Effector memory CD8-positive, alpha-beta T cell (primary cell): ENCODE results near the gene MTHFSD.

ENCODE experiments used
- ATAC-seq: fragments of 150-1000 bp; cut with Tn5 transposase; replicated peaks from 2 replicates; pipeline ENCODE4 v1.10.0; 2021; ENCODE audit warnings: mild to moderate bottlenecking, moderate library complexity
- DNase-seq, 3 experiments: peaks; one replicate each; pipeline ENCODE4 v3.0.0; 2021
- H3K27ac Mint-ChIP-seq, 2 donors: one replicate each; pipeline ENCODE4 v1.8.0; 2022; ENCODE audit warnings: mild to moderate bottlenecking in 2 of 2, mixed read lengths in 2 of 2, moderate library complexity in 2 of 2
- H3K27me3 Mint-ChIP-seq, 2 donors: one replicate each; pipeline ENCODE4 v1.8.0; 2022; ENCODE audit warnings: mixed read lengths in 2 of 2
- H3K36me3 Mint-ChIP-seq: one replicate; pipeline ENCODE4 v1.8.0; 2022; ENCODE audit warnings: mild to moderate bottlenecking, moderate library complexity, mixed read lengths; ENCODE audit not compliant: insufficient read depth
- H3K4me1 Mint-ChIP-seq, 2 donors: one replicate each; pipeline ENCODE4 v1.8.0; 2022; ENCODE audit warnings: low read depth in 2 of 2, mixed read lengths in 2 of 2
- H3K4me3 Mint-ChIP-seq, 2 donors: one replicate each; pipeline ENCODE4 v1.8.0; 2022; ENCODE audit warnings: mild to moderate bottlenecking in 2 of 2, mixed read lengths in 2 of 2, moderate library complexity in 2 of 2
- H3K9me3 Mint-ChIP-seq, 2 donors: one replicate each; pipeline ENCODE4 v1.8.0; 2022; ENCODE audit warnings: mixed read lengths in 2 of 2

MTHFSD gene

GRCh38 chr16:86531191-86531545, 23.9 kb downstream of the MTHFSD start:
- Mint-ChIP-seq H3K9me3 (no peaks in the 10 kb centered on the region), H3K4me3 (no peak overlapping the region), H3K27me3 (no peaks in the 10 kb centered on the region), H3K27ac (no peak overlapping the region), H3K4me1 (peaks cover 0 to 3% of the 10 kb centered on the region in 2 donors), H3K36me3 (peaks cover 3% of the 10 kb centered on the region)
- DNase-seq (no peak), ATAC-seq (no peak)

GRCh38 chr16:86530251-86531190, 24.5 kb downstream of the MTHFSD start:
- no peak overlapping the region for H3K4me3 Mint-ChIP-seq
- no peaks in the 10 kb centered on the region for H3K27me3 Mint-ChIP-seq
- H3K36me3 Mint-ChIP-seq = peaks cover 3% of the 10 kb centered on the region
- no peak overlapping the region for H3K27ac Mint-ChIP-seq
- H3K4me1 Mint-ChIP-seq = peaks cover 0 to 3% of the 10 kb centered on the region in 2 donors
- H3K9me3 Mint-ChIP-seq = no peaks in the 10 kb centered on the region
- no peak for ATAC-seq
- no peak for DNase-seq

GRCh38 chr16:86529160-86529559, 25.9 kb downstream of the MTHFSD start:
- ATAC-seq (no peak), DNase-seq (no peak)
- H3K27ac Mint-ChIP-seq = no peak overlapping the region
- H3K36me3 Mint-ChIP-seq = peaks cover 3% of the 10 kb centered on the region
- H3K4me1 Mint-ChIP-seq = peaks cover 0 to 3% of the 10 kb centered on the region in 2 donors
- no peak overlapping the region for H3K4me3 Mint-ChIP-seq
- no peaks in the 10 kb centered on the region for H3K9me3 Mint-ChIP-seq
- no peaks in the 10 kb centered on the region for H3K27me3 Mint-ChIP-seq

- peaks cover 0 to under 1% of the 10 kb centered on the region in 2 donors for H3K27me3 Mint-ChIP-seq
- peaks cover 3% of the 10 kb centered on the region for H3K36me3 Mint-ChIP-seq
- ATAC-seq = no peak
Measured at GRCh38 chr16:86528061-86528929, 26.7 kb downstream of the MTHFSD start.

GRCh38 chr16:86527366-86527765, 27.7 kb downstream of the MTHFSD start:
- H3K4me3 Mint-ChIP-seq = no peak overlapping the region
- peaks cover 0 to 9% of the 10 kb centered on the region in 2 donors for H3K27me3 Mint-ChIP-seq
- H3K4me1 Mint-ChIP-seq = peaks cover 0 to 3% of the 10 kb centered on the region in 2 donors
- H3K36me3 Mint-ChIP-seq = peaks cover 3% of the 10 kb centered on the region
- DNase-seq (no peak), ATAC-seq (no peak)
- no peaks in the 10 kb centered on the region for H3K9me3 Mint-ChIP-seq
- no peak overlapping the region for H3K27ac Mint-ChIP-seq

More at GRCh38 chr16:86528061-86528929, 26.7 kb downstream of the MTHFSD start:
- Mint-ChIP-seq H3K4me3 (no peak overlapping the region), H3K9me3 (no peaks in the 10 kb centered on the region), H3K27ac (no peak overlapping the region), H3K4me1 (peaks cover 0 to 3% of the 10 kb centered on the region in 2 donors)
- DNase-seq = no peak

- Mint-ChIP-seq H3K9me3 (no peaks in the 10 kb centered on the region), H3K4me3 (no peak overlapping the region), H3K27ac (no peak overlapping the region), H3K4me1 (peaks cover 0 to 3% of the 10 kb centered on the region in 2 donors), H3K27me3 (peaks cover 0 to 25% of the 10 kb centered on the region in 2 donors), H3K36me3 (peaks cover 3% of the 10 kb centered on the region)
- no peak for ATAC-seq
- DNase-seq = no peak
Measured at GRCh38 chr16:86525696-86526095, 29.3 kb downstream of the MTHFSD start.

GRCh38 chr16:86524029-86524428, 31.0 kb downstream of the MTHFSD start:
- Mint-ChIP-seq H3K27me3 (peaks cover 10 to 41% of the 10 kb centered on the region in 2 donors), H3K4me1 (peaks cover 5 to 12% of the 10 kb centered on the region in 2 donors), H3K9me3 (no peaks in the 10 kb centered on the region), H3K27ac (no peak overlapping the region), H3K36me3 (no peaks in the 10 kb centered on the region), H3K4me3 (no peak overlapping the region)
- ATAC-seq (no peak), DNase-seq (no peak)

GRCh38 chr16:86523166-86523740, 31.8 kb downstream of the MTHFSD start:
- H3K4me3 Mint-ChIP-seq = no peak overlapping the region
- peaks cover 5 to 12% of the 10 kb centered on the region in 2 donors for H3K4me1 Mint-ChIP-seq
- H3K27me3 Mint-ChIP-seq = peaks cover 18 to 49% of the 10 kb centered on the region in 2 donors
- H3K27ac Mint-ChIP-seq = no peak overlapping the region
- DNase-seq (no peak), ATAC-seq (no peak)
- H3K36me3 Mint-ChIP-seq = no peaks in the 10 kb centered on the region
- no peaks in the 10 kb centered on the region for H3K9me3 Mint-ChIP-seq

- Mint-ChIP-seq H3K4me1 (peaks cover 5 to 12% of the 10 kb centered on the region in 2 donors), H3K27ac (no peak overlapping the region), H3K27me3 (peaks cover 24 to 55% of the 10 kb centered on the region in 2 donors), H3K4me3 (no peak overlapping the region), H3K36me3 (no peaks in the 10 kb centered on the region), H3K9me3 (no peaks in the 10 kb centered on the region)
- DNase-seq (no peak), ATAC-seq (no peak)
Measured at GRCh38 chr16:86522634-86523033, 32.4 kb downstream of the MTHFSD start.

GRCh38 chr16:86521236-86522197, 33.5 kb downstream of the MTHFSD start:
- ATAC-seq (no peak), DNase-seq (no peak)
- Mint-ChIP-seq H3K27me3 (peaks cover 35 to 66% of the 10 kb centered on the region in 2 donors), H3K27ac (no peak overlapping the region), H3K4me3 (no peak overlapping the region), H3K36me3 (no peaks in the 10 kb centered on the region), H3K4me1 (peaks cover 5 to 12% of the 10 kb centered on the region in 2 donors), H3K9me3 (no peaks in the 10 kb centered on the region)

GRCh38 chr16:86520317-86521210, 34.5 kb downstream of the MTHFSD start:
- no peaks in the 10 kb centered on the region for H3K9me3 Mint-ChIP-seq
- peaks cover 38 to 75% of the 10 kb centered on the region in 2 donors for H3K27me3 Mint-ChIP-seq
- H3K27ac Mint-ChIP-seq = no peak overlapping the region
- no peaks in the 10 kb centered on the region for H3K36me3 Mint-ChIP-seq
- ATAC-seq = no peak
- H3K4me3 Mint-ChIP-seq = peak overlapping the region; percentile 58 to 60
- DNase-seq = no peak
- peaks cover 5 to 12% of the 10 kb centered on the region in 2 donors for H3K4me1 Mint-ChIP-seq
